GM18909 (cell line): ENCODE measurements around the gene ASCC1.
"Not testable (repeated sequence)": the region's sequence is repeated elsewhere in the genome, so short reads cannot be mapped to it uniquely, and the experiment has no call there.

Source experiments
- ATAC-seq: cut with Tn5 transposase; IDR thresholded peaks from one replicate; pipeline ENCODE4 v1.9.1; 2021; ENCODE audit warnings: mild to moderate bottlenecking; ENCODE audit not compliant: unreplicated experiment, poor library complexity

ASCC1 gene

DNA sequence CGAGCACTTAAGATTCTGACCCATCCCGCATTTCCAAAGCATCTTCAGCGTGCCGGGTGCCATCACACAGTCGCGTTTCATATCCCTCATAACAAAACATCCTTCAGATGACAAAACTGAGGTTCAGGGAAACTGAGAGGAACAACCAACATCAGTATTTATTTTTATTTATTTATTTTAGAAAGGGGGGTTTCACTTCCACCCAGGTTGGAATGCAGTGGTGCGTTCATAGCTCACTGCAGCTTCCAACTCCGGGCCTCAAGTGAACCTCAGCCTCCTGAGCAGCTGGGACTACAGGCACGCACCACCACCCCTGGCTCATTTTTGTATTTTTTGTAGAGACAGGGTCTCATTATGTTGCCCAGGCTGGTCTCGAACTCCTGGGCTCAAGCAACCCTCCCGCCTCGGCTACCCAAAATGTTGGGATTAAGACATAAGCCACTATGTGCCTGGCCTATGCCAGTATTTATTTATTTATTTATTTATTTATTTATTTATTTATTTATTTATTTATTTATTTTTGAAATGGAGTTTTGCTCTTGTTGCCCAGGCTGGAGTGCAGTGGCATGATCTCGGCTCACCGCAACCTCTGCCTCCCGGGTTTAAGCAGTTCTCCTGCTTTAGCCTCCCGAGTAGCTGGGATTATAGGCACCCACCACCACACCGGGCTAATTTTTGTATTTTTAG is 33.2 kb upstream of the ASCC1 start:
- ATAC-seq = not testable (repeated sequence)

DNA sequence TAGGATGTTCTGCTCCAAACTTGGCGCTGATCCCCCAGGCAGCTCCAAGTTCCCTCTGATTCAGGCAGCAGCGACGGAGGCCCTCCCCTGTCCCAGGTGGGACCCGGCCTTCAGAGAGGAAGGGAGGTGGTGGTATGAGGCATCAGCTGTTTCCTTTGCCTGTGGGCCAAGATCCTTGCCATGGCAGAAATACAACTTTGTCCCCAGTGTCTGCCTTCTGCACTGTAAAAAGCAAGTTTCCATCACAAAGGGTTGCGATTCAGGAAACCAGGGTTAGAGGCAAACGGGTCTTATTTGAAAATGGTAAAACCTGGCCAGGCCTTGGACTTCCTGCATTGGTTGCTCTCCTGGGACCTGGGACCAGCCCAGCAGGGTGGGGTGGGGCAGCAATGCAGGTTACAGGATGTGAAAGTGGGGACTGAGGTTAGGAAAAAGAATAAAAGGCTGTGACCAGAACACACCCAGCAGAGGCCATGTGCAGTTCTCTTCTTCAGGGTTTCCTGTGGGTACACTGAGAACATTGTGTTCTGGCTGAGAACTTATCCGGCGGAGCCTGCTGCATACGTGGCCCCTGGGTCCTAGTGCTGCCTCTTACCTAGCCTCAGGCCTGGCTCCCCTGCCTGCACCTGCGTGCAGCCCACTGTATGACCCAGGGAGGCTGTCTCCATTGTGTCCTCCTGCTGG is 32.5 kb upstream of the ASCC1 start:
- peak; percentile 83 for ATAC-seq

DNA sequence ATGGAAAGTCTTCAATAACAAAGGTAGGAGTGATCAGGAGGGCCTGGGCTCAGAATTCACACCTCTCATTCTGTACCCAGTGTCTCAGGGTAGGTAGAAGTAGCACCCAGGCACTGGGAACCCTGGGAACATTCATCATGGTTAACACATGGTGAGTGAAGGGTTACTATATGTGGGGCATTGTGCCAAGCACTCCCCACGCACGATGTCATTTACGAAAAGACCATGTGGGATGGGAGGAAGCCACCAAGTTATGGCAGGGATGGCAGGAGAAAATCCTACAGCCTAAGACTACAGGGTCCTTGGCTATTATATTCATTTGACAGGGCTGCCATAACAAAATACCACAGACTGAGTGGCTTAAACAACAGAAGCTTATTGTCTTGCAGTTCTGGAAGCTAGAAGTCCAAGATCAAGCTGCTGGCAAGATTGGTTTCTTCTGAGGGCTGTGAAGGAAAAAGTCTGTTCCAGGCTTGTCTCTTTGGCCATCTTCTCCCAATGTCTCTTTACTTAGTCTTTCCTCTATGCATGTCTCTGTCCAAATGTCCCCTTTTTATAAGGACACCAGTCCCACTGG is 30.0 kb upstream of the ASCC1 start:
- no peak for ATAC-seq

DNA sequence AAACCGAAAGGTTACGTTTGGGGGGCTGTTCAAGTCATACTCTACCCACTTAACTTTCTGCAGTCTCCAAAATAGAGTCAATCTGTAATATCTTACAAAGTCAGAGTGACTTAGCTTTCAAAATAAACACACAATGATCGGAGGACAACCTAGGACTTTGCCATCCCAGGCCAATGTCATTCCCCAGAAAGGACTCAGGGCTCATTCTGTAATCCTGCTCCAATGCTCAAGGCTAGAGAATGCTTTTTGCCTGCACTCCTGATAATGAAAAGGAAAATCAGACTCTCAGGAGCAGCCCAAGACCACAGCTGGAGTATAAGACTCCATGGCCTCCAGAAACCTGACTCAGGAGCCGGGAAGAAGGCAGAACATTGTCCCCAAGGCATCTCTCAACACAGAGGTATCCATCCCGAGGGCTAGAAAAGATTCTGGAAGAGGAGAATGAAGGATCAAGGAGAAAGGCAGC is 28.5 kb upstream of the ASCC1 start:
- no peak for ATAC-seq

DNA sequence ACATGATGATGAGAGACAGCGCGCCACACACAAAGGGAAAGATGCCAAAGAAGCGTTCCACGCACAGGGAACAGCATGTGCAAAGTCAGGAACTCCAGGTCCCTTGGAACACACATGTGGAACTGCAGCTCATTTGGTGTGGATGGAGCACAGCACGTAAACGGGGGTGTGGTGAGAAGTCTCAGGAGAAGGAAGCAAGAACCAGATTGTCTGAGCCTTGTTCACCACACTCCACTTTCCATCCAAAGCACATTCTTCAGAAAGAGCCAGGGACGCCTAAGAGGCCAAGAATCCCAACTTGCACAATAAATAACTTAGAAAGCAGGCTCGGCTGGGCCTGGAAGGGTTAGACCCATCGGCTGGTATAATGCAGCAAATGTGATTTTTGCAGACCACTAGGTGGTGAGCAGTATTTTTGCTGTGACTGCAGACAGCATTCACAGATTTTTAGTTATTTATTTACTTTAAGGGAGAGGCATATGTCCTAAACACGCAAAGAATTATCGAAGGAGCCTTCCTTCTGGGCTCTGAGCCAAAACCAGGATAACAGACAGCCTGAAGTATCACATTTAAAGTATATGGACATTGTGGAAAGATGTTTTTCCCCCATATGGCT is 27.9 kb upstream of the ASCC1 start:
- ATAC-seq = no peak

DNA sequence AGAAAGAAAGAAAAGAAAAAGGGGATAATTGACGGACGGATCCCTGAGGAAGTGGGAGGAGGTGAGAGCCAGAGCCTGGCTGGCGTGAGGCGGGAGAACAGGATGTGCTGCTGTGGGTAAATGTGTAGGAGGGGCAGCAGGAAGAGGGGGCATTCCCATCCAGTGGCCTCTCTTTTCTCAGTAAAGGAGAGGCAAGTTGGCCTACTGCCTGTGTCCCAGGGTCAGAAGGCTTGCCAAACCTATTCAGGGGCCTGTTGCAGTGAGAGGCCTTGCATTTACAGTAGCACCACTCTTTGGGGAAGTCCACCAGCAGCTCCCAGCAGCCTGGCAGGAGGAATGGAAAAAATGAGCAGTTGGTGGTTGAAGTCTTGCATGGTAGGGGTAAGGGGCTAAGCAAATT is 26.6 kb upstream of the ASCC1 start:
- ATAC-seq = no peak

- no peak for ATAC-seq
These were observed 25.7 kb upstream of the ASCC1 start for GRCh38 chr10:72241691-72242252.

DNA sequence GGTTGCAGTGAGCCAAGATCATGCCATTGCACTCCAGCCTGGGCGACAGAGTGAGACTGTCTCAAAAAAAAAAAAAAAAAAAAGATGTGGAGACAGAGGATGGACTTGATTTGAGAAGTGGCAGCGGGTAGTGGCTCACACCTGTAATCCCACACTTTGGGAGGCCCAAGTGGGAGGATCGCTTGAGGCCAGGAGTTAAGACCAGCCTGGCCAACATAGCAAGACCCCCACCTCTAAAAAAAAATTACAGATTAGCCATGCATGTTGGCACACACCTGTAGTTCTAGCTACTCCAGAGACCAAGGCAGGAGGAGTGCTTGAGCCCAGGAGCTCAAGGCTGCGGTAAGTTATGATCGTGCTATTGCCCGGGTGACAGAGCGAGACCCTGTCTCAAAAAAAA is 24.3 kb upstream of the ASCC1 start:
- no peak for ATAC-seq

DNA sequence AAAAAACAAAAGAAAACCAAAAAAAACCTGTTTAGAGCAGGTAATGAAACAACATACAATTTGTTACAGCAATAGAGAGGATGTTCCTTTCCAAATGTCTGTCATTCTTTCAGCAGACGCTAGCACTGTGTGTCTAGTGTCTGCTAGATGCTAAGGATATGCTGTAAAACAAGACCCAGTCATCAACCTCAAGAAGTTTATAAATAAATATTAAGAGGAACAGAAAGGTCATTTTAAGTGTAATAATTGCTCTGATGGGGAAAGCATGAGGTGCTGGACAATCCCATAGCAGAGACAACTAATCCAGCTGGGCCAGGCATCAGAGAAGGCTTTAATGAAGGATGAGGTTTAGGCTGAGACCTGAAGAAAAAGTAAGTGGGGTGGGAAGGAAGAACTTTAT is 23.3 kb upstream of the ASCC1 start:
- ATAC-seq = no peak

GRCh38 chr10:72238392-72239175 is 22.5 kb upstream of the ASCC1 start:
- no peak for ATAC-seq

DNA sequence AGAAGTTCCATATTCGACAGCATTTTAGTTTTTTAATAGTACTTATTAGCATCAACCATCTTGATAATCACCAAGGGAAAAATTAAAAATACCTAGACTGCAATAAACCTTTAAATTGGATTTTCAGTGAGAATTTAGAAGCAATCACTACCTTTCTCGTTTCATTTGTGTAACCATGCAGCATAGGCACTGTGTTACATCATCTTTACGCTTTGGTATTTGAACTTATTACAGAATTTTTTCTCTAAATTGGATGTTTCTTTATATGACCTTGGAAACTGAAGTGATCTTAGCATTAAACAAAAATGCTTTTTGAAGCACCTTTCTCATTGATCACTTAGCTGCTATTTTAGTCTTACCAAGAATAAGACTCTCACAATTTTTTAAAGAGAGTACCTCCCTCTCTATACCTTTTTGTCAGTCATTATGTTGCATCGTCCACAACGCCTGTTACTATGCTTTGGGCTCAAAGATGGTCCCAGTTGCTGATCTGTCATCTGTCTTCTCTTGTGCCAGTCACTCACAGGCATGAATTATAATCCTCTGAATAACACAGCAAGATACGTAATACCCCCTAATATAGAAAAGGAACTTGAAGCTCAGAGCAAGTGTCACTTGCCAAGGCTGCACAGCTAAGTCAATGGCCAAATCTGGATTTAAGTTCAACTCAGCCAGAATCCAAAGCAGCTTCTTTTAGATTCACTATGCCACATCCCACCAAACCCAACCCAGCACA is 19.6 kb upstream of the ASCC1 start:
- ATAC-seq = no peak

DNA sequence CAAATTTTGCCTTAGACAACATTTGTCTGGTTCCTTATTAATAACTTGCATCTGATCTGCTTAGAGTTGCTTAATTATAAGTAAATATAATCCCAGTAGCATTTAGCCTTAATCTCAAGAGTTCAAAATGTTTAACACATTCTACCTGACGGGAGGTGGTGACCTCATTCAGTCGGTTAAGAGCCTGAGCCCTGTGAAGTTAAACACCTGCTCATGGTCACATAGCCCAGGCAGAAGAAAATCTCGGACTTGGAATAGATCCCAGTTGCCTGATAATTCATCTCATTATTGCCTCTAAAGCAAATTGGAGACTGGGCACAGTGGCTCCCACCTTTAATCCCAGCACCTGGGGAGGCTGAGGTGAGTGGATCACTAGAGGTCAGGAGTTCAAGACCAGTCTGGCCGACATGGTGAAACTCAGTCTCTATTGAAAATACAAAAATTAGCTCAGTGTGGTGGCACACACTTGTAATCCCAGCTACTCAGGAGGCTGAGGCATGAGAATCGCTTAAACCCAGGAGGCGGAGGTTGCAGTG is 18.6 kb upstream of the ASCC1 start:
- no peak for ATAC-seq

GRCh38 chr10:72233621-72234020 is 17.5 kb upstream of the ASCC1 start:
- no peak for ATAC-seq

- no peak for ATAC-seq
These were observed 13.5 kb upstream of the ASCC1 start for GRCh38 chr10:72229261-72230251.

GRCh38 chr10:72228318-72228751 is 12.3 kb upstream of the ASCC1 start:
- no peak for ATAC-seq

GRCh38 chr10:72227826-72228225 is 11.8 kb upstream of the ASCC1 start:
- no peak for ATAC-seq

GRCh38 chr10:72226418-72227027 is 10.4 kb upstream of the ASCC1 start:
- ATAC-seq = no peak

DNA sequence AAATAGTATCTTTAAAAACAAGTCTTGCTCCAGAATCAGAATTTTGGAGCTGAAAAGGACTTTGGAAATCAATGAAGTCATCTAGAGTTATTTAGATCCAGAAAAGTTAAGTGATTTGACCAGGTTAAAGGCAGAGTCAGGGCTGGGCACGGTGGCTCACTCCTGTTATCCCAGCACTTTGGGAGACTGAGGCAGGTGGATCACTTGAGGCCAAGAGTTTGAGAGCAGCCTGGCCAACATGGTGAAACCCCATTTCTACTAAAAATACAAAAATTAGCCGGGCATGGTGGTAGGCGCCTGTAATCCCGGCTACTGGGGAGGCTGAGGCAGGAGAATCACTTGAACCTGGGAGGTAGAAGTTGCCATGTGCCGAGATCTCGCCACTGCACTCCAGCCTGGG is 8.1 kb upstream of the ASCC1 start:
- not testable (repeated sequence) for ATAC-seq
